ENCODE results near the gene ELK3.

DNA sequence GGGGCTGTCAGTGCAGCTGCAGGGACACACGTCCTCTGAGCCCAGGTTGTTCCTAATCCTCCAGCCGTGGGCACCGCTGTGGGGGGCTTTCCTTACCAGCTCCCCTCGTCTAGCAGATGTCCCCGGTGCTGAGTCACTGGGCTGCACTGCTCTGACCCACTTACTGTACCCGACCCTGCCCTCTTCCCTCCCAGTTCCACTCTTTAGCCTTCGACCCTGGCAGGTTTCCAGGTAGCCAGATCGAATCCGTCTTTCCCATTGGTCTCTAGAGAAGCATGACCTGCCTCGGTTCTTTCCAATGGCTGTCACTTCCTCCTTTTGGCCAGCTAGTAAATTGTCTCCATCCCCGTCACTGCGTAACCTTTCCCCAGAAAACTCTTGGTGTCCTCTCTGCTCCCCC, 48.4 kb downstream of the ELK3 start:
- TF ChIP-seq, protein P1, sequence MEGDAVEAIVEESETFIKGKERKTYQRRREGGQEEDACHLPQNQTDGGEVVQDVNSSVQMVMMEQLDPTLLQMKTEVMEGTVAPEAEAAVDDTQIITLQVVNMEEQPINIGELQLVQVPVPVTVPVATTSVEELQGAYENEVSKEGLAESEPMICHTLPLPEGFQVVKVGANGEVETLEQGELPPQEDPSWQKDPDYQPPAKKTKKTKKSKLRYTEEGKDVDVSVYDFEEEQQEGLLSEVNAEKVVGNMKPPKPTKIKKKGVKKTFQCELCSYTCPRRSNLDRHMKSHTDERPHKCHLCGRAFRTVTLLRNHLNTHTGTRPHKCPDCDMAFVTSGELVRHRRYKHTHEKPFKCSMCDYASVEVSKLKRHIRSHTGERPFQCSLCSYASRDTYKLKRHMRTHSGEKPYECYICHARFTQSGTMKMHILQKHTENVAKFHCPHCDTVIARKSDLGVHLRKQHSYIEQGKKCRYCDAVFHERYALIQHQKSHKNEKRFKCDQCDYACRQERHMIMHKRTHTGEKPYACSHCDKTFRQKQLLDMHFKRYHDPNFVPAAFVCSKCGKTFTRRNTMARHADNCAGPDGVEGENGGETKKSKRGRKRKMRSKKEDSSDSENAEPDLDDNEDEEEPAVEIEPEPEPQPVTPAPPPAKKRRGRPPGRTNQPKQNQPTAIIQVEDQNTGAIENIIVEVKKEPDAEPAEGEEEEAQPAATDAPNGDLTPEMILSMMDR (IDR thresholded peaks at IDR 0.05; ENCODE audit: insufficient read depth, low read length) = no peak
- no peak for TF ChIP-seq SPI1 (IDR thresholded peaks at IDR 0.05; ENCODE audit: borderline replicate concordance, low read depth)
